OCI-LY7 (cell line): ENCODE measurements around the gene GRAMD1B.

Source experiments
- CTCF ChIP-seq: fragments of 200-600 bp; sonication (generic); conservative IDR thresholded peaks from 2 replicates; pipeline ENCODE4 v1.5.1; 2014; ENCODE audit warnings: mild to moderate bottlenecking, antibody characterized with exemption, low read length, moderate library complexity, mixed read lengths
- EZH2phosphoT487 ChIP-seq: fragments of 200-600 bp; sonication (generic); IDR thresholded peaks from 2 replicates; pipeline ENCODE4 v1.6.1; 2018; ENCODE audit warnings: low read depth, borderline replicate concordance, mild to moderate bottlenecking, mixed run types, antibody characterized with exemption, low read length, moderate library complexity, mixed read lengths

DNA sequence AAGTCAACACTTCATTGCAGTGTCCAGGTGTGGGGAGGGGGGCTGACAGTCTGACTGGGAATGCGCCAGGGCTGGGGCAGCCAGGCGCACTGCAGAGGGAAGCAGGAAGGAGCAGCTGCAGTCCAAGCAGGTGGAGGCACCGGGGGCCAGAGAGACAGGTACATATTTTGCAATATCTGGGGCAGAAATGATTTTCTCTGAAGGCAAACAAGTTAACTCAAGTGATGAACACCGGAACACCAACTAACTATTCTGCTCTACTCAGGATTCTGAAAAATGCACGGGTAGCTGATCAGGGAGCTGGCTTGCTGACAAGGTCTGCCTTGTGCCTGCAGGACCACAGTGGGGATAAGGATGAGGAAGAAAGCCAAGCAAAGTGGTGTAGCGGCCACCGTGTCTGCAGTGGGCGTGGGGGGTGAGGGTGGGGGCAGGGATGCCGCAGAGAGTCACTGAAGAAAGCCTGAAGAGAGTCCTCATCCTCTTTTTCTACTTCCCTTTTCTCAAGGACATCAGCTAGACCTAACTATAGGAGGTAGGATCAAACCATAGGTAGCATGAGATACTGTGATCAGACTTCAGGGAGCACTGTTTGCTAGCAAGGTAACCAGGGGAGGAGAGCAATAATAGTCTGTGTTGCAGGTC, 141.0 kb downstream of the GRAMD1B start:
- TF ChIP-seq CTCF (no peak), EZH2phosphoT487 (no peak)
